Prostate gland (tissue), 2 donors: ENCODE results near the gene RTN1. TPM values are rescaled to one million over a fixed set of nuclear protein-coding genes. Genes with fewer than 3 reads are reported as not detected.

Experiments used
- DNase-seq: peaks from one replicate; pipeline ENCODE4 v3.0.0-alpha.2; 2019; ENCODE audit warnings: low spot score
- H3K27ac ChIP-seq, 2 donors: fragments of 200-600 bp; sonication (generic); 2 replicates each; pipeline ENCODE4 v1.5.1; 2017 to 2019
- H3K27me3 ChIP-seq: fragments of 200-600 bp; sonication (generic); replicated peaks from 2 replicates; pipeline ENCODE4 v1.5.1; 2019; ENCODE audit not compliant: insufficient read depth
- H3K36me3 ChIP-seq, 2 donors: fragments of 200-600 bp; sonication (generic); 1 replicate in 1 of 2; 2 replicates in 1 of 2; pipeline versions ENCODE4 v1.5.1 to v1.8.1; 2017 to 2019
- H3K4me1 ChIP-seq: fragments of 200-600 bp; sonication (generic); replicated peaks from 2 replicates; pipeline ENCODE4 v1.5.1; 2019
- H3K4me3 ChIP-seq, 2 donors: fragments of 200-600 bp; sonication (generic); 2 replicates each; pipeline ENCODE4 v1.5.1; 2017 to 2019
- H3K9me3 ChIP-seq: fragments of 200-600 bp; sonication (generic); 2 replicates; pipeline ENCODE4 v1.5.1; 2017
- POLR2A ChIP-seq: fragments of 450-650 bp; IDR thresholded peaks from one replicate; pipeline ENCODE4 v1.6.1; 2016; ENCODE audit warnings: antibody characterized with exemption, mild to moderate bottlenecking
- POLR2AphosphoS5 ChIP-seq: sonication (generic); formaldehyde crosslinking; IDR thresholded peaks from one replicate; pipeline ENCODE4 v1.6.1; 2017; ENCODE audit warnings: antibody characterized with exemption
- WGBS: methylation state at CpG from one replicate; pipeline ENCODE4 v1.1.5; 2018; 5-methylcytosine and 5-hydroxymethylcytosine counted together
- intact Hi-C: fragments of 100-400 bp; cut with DNase I; formaldehyde crosslinking; loops from one replicate; pipeline ENCODE4 v1.14.2; 2022
- total RNA-seq, 2 donors: library from RNA; depleted of rRNA; stranded (reverse); fragments of >200 nt; gene quantifications; one replicate each; pipeline ENCODE4 v1.1.0, GENCODE V29; 2016
- TF ChIP-seq, protein P1 (sequence below), 4 experiments: fragments of 200-600 bp in 2 of 4; fragments of 450-650 bp in 2 of 4; sonication (generic) in 2 of 4; IDR thresholded peaks; 1 replicate in 3 of 4; 2 replicates in 1 of 4; pipeline ENCODE4 v1.5.1; 2016 to 2019; ENCODE audit warnings: antibody characterized with exemption in 4 of 4, mild to moderate bottlenecking in 2 of 4, moderate library complexity in 2 of 4

Gene RTN1
- total RNA-seq, 2 donors from 2014 or later: 21.6 to 121 TPM

DNA sequence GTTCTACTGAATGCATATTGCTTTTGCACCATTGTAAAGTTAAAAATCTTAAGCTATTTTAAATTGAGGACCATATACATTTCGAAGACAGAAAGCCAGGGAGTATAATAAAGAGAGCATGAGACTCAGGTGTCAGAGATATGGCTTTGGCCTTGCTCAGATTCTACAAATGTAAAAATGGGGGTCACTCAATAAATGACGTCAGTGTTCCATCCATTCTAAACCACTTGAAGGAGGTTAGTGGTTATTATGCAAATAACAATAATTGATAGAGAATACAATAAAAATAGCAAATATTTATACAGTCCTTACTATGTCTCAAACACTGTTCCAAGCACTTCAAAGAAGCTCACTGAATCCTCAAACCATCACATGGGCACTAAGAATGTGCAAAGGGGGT, 20.1 kb downstream of the RTN1 start:
- no peak for TF ChIP-seq POLR2A
- TF ChIP-seq POLR2AphosphoS5: no peak
- TF ChIP-seq, protein P1, sequence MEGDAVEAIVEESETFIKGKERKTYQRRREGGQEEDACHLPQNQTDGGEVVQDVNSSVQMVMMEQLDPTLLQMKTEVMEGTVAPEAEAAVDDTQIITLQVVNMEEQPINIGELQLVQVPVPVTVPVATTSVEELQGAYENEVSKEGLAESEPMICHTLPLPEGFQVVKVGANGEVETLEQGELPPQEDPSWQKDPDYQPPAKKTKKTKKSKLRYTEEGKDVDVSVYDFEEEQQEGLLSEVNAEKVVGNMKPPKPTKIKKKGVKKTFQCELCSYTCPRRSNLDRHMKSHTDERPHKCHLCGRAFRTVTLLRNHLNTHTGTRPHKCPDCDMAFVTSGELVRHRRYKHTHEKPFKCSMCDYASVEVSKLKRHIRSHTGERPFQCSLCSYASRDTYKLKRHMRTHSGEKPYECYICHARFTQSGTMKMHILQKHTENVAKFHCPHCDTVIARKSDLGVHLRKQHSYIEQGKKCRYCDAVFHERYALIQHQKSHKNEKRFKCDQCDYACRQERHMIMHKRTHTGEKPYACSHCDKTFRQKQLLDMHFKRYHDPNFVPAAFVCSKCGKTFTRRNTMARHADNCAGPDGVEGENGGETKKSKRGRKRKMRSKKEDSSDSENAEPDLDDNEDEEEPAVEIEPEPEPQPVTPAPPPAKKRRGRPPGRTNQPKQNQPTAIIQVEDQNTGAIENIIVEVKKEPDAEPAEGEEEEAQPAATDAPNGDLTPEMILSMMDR (IDR thresholded peaks at IDR 0.05): no peak
- Histone ChIP-seq H3K27me3 (no peaks in the 10 kb centered on the region), H3K27ac (no peak overlapping the region), H3K9me3 (no peaks in the 10 kb centered on the region), H3K36me3 (no peaks in the 10 kb centered on the region), H3K4me3 (no peak overlapping the region), H3K4me1 (no peaks in the 10 kb centered on the region)
- 68% methylated on average over 2 of the region's 2 CpGs for WGBS
- intact Hi-C loops: no loop called here
- no peak for DNase-seq

DNA sequence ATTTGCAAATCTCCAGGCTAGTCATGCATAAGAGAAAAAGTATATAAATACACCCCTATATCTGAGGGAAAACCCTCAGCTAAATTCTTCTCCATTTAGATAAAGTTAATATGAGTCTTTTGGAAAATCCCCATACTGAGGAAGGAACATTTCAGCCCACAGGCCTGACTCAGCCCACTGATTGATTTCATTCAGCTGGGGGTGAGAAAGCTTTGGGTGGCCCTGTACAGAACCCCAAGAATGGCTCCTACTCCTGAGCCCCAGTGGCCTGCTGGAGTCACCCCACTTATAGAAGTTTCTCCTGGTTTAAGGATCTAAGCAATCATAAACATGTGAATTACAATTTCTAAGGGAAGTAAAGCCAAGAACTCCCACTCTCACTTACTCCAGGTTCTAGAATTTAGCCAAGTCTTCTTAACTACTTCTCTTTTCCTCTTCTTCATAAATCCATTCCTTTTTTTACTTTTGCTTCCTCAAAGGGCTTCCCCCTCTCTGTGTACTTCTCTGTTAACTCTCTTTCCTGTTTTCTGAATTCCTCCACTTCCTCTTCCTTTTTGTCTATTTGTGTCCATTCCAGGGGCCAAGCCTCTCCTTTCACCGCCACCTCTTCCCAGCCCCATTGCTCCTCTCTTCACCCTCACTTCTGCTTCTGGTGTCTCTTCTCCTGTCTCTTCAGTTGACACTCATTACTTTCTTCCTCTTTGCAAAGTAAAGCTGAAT, 21.0 kb downstream of the RTN1 start:
- TF ChIP-seq POLR2AphosphoS5 (no peak), POLR2A (no peak)
- TF ChIP-seq, protein P1 (IDR thresholded peaks at IDR 0.05): no peak
- Histone ChIP-seq H3K4me1 (no peaks in the 10 kb centered on the region), H3K36me3 (no peaks in the 10 kb centered on the region), H3K27ac (no peak overlapping the region), H3K9me3 (no peaks in the 10 kb centered on the region), H3K4me3 (no peak overlapping the region), H3K27me3 (no peaks in the 10 kb centered on the region)
- intact Hi-C loops: no loop called here
- 91% methylated on average over 1 of the region's 1 CpG for WGBS
- no peak for DNase-seq

DNA sequence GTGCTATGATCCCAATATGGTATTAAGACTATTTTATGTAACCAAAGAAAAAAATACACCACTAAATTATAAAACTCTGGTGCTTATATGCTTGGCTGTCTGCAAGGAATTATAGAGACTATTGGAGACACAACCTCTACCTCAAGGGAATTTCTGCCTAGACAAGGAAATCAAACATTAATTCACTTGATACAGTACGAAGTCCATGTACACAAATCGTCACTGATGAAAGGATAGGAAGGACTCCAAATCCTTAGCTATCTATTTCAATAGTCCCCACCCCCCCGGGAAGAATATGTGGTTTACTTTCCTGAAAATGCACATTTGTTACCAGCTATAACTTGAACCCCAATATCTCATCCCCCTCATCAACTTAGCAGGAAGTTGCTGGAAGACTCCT, 21.9 kb downstream of the RTN1 start:
- intact Hi-C loops: no loop called here
- H3K36me3 ChIP-seq: no peaks in the 10 kb centered on the region
- DNase-seq: no peak
- H3K4me3 ChIP-seq: no peak overlapping the region
- no peaks in the 10 kb centered on the region for H3K9me3 ChIP-seq
- no peaks in the 10 kb centered on the region for H3K4me1 ChIP-seq
- H3K27me3 ChIP-seq: no peaks in the 10 kb centered on the region
- no peak overlapping the region for H3K27ac ChIP-seq
- TF ChIP-seq, protein P1 (IDR thresholded peaks at IDR 0.05): no peak
- TF ChIP-seq POLR2AphosphoS5: no peak
- TF ChIP-seq POLR2A: no peak
- 64% methylated on average over 3 of the region's 3 CpGs for WGBS

DNA sequence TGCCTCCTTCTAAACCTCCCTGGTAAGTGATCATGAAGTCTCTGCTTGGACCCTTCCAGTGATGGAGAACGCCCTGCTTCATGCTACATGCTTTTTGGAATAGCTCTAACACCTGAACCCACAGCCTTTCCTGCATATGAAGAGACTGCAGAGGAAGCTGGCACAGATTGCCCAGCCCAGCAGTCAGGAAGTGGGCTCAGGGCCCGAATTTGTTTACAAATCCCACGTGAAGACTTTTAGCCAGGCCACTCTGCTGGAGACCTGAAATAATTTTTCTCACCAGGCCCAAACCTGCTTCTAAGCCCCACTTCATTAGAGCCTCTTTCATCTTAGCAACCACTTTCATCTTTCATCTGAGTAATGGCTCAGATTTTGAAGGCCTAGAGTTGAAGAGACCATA, 22.9 kb downstream of the RTN1 start:
- H3K9me3 ChIP-seq: no peaks in the 10 kb centered on the region
- no peaks in the 10 kb centered on the region for H3K4me1 ChIP-seq
- intact Hi-C loops: no loop called here
- H3K36me3 ChIP-seq: no peaks in the 10 kb centered on the region
- 41% methylated on average over 3 of the region's 3 CpGs for WGBS
- no peak overlapping the region for H3K4me3 ChIP-seq
- no peak for TF ChIP-seq POLR2AphosphoS5
- no peak for TF ChIP-seq POLR2A
- TF ChIP-seq, protein P1 (IDR thresholded peaks at IDR 0.05): no peak
- DNase-seq: no peak
- no peak overlapping the region for H3K27ac ChIP-seq
- no peaks in the 10 kb centered on the region for H3K27me3 ChIP-seq

DNA sequence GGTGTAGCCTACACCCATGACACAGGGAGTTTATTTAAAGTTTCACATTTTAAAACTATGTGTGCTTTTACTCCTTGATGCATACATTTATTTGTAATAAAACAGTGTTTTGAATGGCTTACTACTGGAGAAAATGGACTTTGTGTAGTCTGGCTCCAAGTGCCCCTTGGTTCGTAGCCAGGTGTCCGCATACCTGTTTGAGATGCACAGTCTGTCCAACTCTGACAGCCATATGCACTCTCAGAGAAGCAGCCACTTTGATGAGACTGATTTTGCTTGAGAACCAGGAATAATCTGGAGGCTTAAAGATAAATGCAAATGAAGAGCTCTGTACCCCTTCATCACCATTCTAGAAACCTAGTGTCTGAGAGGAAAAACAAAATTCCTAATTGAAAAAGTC, 24.0 kb downstream of the RTN1 start:
- Histone ChIP-seq H3K9me3 (no peaks in the 10 kb centered on the region), H3K4me1 (no peaks in the 10 kb centered on the region), H3K36me3 (no peaks in the 10 kb centered on the region), H3K4me3 (no peak overlapping the region), H3K27me3 (no peaks in the 10 kb centered on the region), H3K27ac (no peak overlapping the region)
- 86% methylated on average over 2 of the region's 2 CpGs for WGBS
- no peak for TF ChIP-seq POLR2AphosphoS5
- TF ChIP-seq, protein P1 (IDR thresholded peaks at IDR 0.05): no peak
- TF ChIP-seq POLR2A: no peak
- no peak for DNase-seq
- intact Hi-C loops: no loop called here
